Liver (tissue), 9 donors: ENCODE data around the gene NAE1. TPM values are rescaled to one million over a fixed set of nuclear protein-coding genes. Genes with fewer than 3 reads are reported as not detected.

Experiments used
- DNase-seq: peaks from one replicate; pipeline ENCODE4 v3.0.0-alpha.2; 2017; ENCODE audit warnings: low spot score
- H3K27ac ChIP-seq, 2 donors: one replicate each; pipeline ENCODE4 v1.7.0; 2013; ENCODE audit warnings: inconsistent platforms in 2 of 2, low read length in 2 of 2, control low read depth in 1 of 2, low read depth in 1 of 2, mild to moderate bottlenecking in 1 of 2
- H3K27me3 ChIP-seq, 4 donors: one replicate each; pipeline versions ENCODE4 v1.6.1 to v1.7.0; 2013; ENCODE audit warnings: low read length in 3 of 4, inconsistent platforms in 1 of 4, mild to moderate bottlenecking in 1 of 4, moderate library complexity in 1 of 4; ENCODE audit not compliant: control insufficient read depth in 4 of 4, insufficient read depth in 4 of 4
- H3K36me3 ChIP-seq, 4 donors: one replicate each; pipeline versions ENCODE4 v1.6.1 to v1.7.0; 2013; ENCODE audit warnings: low read length in 3 of 4, mild to moderate bottlenecking in 3 of 4, low read depth in 1 of 4, moderate library complexity in 1 of 4; ENCODE audit not compliant: control insufficient read depth in 4 of 4, insufficient read depth in 3 of 4
- H3K4me1 ChIP-seq, 4 donors: one replicate each; pipeline versions ENCODE4 v1.6.1 to v1.7.0; 2013; ENCODE audit warnings: low read length in 3 of 4, mild to moderate bottlenecking in 3 of 4, moderate library complexity in 1 of 4; ENCODE audit not compliant: control insufficient read depth in 4 of 4, insufficient read depth in 4 of 4
- H3K4me3 ChIP-seq, 3 donors: one replicate each; pipeline versions ENCODE4 v1.6.1 to v1.7.0; 2013; ENCODE audit warnings: low read length in 3 of 3, control low read depth in 1 of 3, low read depth in 1 of 3, mild to moderate bottlenecking in 1 of 3
- H3K9ac ChIP-seq, 2 donors: one replicate each; pipeline ENCODE4 v1.7.0; 2013; ENCODE audit warnings: low read length in 2 of 2, mild to moderate bottlenecking in 2 of 2, moderate library complexity in 2 of 2, control low read depth in 1 of 2, low read depth in 1 of 2
- H3K9me3 ChIP-seq, 4 donors: one replicate each; pipeline versions ENCODE4 v1.6.1 to v1.7.0; 2013; ENCODE audit warnings: low read length in 3 of 4; ENCODE audit not compliant: control insufficient read depth in 4 of 4
- EGR1 ChIP-seq, 2 donors: IDR thresholded peaks; 2 replicates each; pipeline ENCODE4 v1.6.1; 2016 to 2018; ENCODE audit warnings: antibody characterized with exemption in 2 of 2, low read depth in 2 of 2
- FOXA1 ChIP-seq: IDR thresholded peaks from 2 replicates; pipeline ENCODE4 v1.6.1; 2016; ENCODE audit warnings: antibody characterized with exemption
- GABPA ChIP-seq, 2 donors: IDR thresholded peaks in 1 of 2; conservative IDR thresholded peaks in 1 of 2; 2 replicates each; pipeline ENCODE4 v1.6.1; 2016; ENCODE audit warnings: antibody characterized with exemption in 2 of 2, mild to moderate bottlenecking in 1 of 2, moderate library complexity in 1 of 2
- HNF4A ChIP-seq, 2 donors: conservative IDR thresholded peaks; 2 replicates each; pipeline ENCODE4 v1.6.1; 2016; ENCODE audit warnings: antibody characterized with exemption in 2 of 2, mild to moderate bottlenecking in 2 of 2
- HNF4G ChIP-seq: IDR thresholded peaks from 2 replicates; pipeline ENCODE4 v1.6.1; 2016; ENCODE audit warnings: antibody characterized with exemption
- JUND ChIP-seq, 2 donors: IDR thresholded peaks; 2 replicates each; pipeline ENCODE4 v1.6.1; 2016; ENCODE audit warnings: antibody characterized with exemption in 2 of 2
- NR2F2 ChIP-seq: IDR thresholded peaks from 2 replicates; pipeline ENCODE4 v1.6.1; 2016; ENCODE audit warnings: antibody characterized with exemption
- RAD21 ChIP-seq, 2 donors: IDR thresholded peaks; 2 replicates each; pipeline ENCODE4 v1.6.1; 2016; ENCODE audit warnings: antibody characterized with exemption in 2 of 2, mild to moderate bottlenecking in 2 of 2
- RXRA ChIP-seq, 2 donors: IDR thresholded peaks; 2 replicates each; pipeline ENCODE4 v1.6.1; 2017 to 2018; ENCODE audit warnings: antibody characterized with exemption in 2 of 2, mild to moderate bottlenecking in 1 of 2
- SP1 ChIP-seq: IDR thresholded peaks from 2 replicates; pipeline ENCODE4 v1.6.1; 2018; ENCODE audit warnings: antibody characterized with exemption, mild to moderate bottlenecking
- TAF1 ChIP-seq: conservative IDR thresholded peaks from 2 replicates; pipeline ENCODE4 v1.6.1; 2016; ENCODE audit warnings: antibody characterized with exemption, mild to moderate bottlenecking
- YY1 ChIP-seq: IDR thresholded peaks from 2 replicates; pipeline ENCODE4 v1.6.1; 2016; ENCODE audit warnings: antibody characterized with exemption, mild to moderate bottlenecking
- WGBS: extraction: QIAGEN DNeasy Blood & Tissue Kit; methylation state at CpG from one replicate; pipeline ENCODE4 v1.1.7; 2013; 5-methylcytosine and 5-hydroxymethylcytosine counted together
- polyA plus RNA-seq, 2 donors: library from polyadenylated mRNA; stranded (reverse) in 1 of 2; unstranded in 1 of 2; fragments of 200-250 nt in 1 of 2; fragments of >200 nt in 1 of 2; fragmentation: Nextera tagmentation in 1 of 2; extraction: Ambion mirVana in 1 of 2; gene quantifications; one replicate each; pipeline versions ENCODE4 v1.2.1 to v1.2.3, GENCODE V29; 2013 to 2015
- total RNA-seq, 2 donors: library from RNA; depleted of rRNA; stranded (reverse); fragments of >200 nt; gene quantifications; one replicate each; pipeline ENCODE4 v1.2.3, GENCODE V29; 2014
- TF ChIP-seq, protein P1 (sequence below): IDR thresholded peaks from 2 replicates; pipeline ENCODE4 v1.6.1; 2016; ENCODE audit warnings: antibody characterized with exemption, mild to moderate bottlenecking
- TF ChIP-seq, protein P2 (sequence below): IDR thresholded peaks from 2 replicates; pipeline ENCODE4 v1.6.1; 2016; ENCODE audit warnings: antibody characterized with exemption
- TF ChIP-seq, protein P3 (sequence below): IDR thresholded peaks from 2 replicates; pipeline ENCODE4 v1.6.1; 2016; ENCODE audit warnings: antibody characterized with exemption
- TF ChIP-seq, protein P4 (sequence below): fragments of 150-350 bp; IDR thresholded peaks from 2 replicates; pipeline ENCODE4 v1.5.1; 2017; ENCODE audit warnings: improper control_type of control experiment, low read depth, low read length; ENCODE audit not compliant: missing input control
- TF ChIP-seq, protein P5 (sequence below): IDR thresholded peaks from 2 replicates; pipeline ENCODE4 v1.6.1; 2016; ENCODE audit warnings: antibody characterized with exemption
- donor health status: healthy.
- donor health status: healthy.
- donor health status: healthy.
- donor health status: healthy.
- donor health status: healthy.

Gene NAE1
- total and polyA plus RNA-seq, 4 donors = 12.3 to 26.4 (median 23.9) TPM

DNA sequence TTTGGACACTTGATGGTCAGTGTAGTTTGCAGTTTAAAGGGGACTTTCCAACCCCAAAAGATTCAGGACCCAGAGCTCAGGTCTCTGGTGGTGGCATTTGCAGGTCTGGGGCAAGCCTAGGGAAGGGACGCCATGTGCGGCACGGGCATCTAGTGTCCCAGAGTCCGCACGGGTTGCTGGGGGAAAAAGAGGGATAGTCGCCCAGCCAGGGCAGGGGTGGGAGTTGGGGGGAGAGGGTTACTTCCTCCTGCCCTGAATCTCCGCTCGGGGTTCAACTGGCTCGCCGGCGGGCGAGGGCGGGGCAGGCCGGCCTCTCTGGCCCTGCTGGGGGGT lies 13.2 kb upstream of the NAE1 start (continued):
- TF ChIP-seq NR2F2 (no peak), EGR1 (IDR thresholded peaks at IDR 0.05; ENCODE audit: low read depth in 2 of 2) (no peak), GABPA (IDR thresholded peaks at IDR 0.05 in 1 of 2, conservative IDR thresholded peaks at IDR 0.05 in 1 of 2) (no peak)
- TF ChIP-seq, protein P1, sequence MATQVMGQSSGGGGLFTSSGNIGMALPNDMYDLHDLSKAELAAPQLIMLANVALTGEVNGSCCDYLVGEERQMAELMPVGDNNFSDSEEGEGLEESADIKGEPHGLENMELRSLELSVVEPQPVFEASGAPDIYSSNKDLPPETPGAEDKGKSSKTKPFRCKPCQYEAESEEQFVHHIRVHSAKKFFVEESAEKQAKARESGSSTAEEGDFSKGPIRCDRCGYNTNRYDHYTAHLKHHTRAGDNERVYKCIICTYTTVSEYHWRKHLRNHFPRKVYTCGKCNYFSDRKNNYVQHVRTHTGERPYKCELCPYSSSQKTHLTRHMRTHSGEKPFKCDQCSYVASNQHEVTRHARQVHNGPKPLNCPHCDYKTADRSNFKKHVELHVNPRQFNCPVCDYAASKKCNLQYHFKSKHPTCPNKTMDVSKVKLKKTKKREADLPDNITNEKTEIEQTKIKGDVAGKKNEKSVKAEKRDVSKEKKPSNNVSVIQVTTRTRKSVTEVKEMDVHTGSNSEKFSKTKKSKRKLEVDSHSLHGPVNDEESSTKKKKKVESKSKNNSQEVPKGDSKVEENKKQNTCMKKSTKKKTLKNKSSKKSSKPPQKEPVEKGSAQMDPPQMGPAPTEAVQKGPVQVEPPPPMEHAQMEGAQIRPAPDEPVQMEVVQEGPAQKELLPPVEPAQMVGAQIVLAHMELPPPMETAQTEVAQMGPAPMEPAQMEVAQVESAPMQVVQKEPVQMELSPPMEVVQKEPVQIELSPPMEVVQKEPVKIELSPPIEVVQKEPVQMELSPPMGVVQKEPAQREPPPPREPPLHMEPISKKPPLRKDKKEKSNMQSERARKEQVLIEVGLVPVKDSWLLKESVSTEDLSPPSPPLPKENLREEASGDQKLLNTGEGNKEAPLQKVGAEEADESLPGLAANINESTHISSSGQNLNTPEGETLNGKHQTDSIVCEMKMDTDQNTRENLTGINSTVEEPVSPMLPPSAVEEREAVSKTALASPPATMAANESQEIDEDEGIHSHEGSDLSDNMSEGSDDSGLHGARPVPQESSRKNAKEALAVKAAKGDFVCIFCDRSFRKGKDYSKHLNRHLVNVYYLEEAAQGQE = no peak
- TF ChIP-seq, protein P2, sequence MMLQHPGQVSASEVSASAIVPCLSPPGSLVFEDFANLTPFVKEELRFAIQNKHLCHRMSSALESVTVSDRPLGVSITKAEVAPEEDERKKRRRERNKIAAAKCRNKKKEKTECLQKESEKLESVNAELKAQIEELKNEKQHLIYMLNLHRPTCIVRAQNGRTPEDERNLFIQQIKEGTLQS = no peak

DNA sequence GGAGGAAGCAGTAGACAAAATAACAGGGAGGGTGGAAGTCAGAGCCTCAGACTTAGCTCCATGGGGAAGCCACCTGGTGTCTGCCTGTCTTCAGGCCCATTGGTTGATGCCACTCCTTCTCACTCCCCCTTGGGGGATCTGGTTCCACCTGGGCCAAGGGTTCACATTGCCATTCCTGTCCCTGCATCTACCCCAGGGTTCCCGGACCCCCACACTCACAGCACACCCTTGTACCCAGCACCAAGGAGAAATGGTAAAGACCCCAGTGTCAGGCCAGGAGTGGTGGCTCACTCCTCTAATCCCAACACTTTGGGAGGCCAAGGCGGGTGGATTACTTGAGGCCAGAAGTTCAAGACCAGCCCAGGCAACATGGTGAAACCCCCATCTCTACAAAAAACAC lies 12.4 kb upstream of the NAE1 start:
- H3K27me3 ChIP-seq = peaks cover 2 to 5% (median 4%) of the 10 kb centered on the region in 4 donors
- no peak overlapping the region for H3K4me3 ChIP-seq
- H3K9me3 ChIP-seq = no peaks in the 10 kb centered on the region
- no peak overlapping the region for H3K9ac ChIP-seq
- TF ChIP-seq EGR1 (IDR thresholded peaks at IDR 0.05; ENCODE audit: low read depth in 2 of 2) (no peak), JUND (IDR thresholded peaks at IDR 0.05) (no peak), HNF4A (conservative IDR thresholded peaks at IDR 0.05) (no peak), NR2F2 (no peak), GABPA (IDR thresholded peaks at IDR 0.05 in 1 of 2, conservative IDR thresholded peaks at IDR 0.05 in 1 of 2) (no peak), RXRA (IDR thresholded peaks at IDR 0.05) (no peak), RAD21 (IDR thresholded peaks at IDR 0.05) (no peak), YY1 (no peak), SP1 (no peak), HNF4G (no peak), FOXA1 (no peak), TAF1 (no peak)
- TF ChIP-seq, protein P3, sequence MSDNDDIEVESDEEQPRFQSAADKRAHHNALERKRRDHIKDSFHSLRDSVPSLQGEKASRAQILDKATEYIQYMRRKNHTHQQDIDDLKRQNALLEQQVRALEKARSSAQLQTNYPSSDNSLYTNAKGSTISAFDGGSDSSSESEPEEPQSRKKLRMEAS = no peak
- TF ChIP-seq, protein P4, sequence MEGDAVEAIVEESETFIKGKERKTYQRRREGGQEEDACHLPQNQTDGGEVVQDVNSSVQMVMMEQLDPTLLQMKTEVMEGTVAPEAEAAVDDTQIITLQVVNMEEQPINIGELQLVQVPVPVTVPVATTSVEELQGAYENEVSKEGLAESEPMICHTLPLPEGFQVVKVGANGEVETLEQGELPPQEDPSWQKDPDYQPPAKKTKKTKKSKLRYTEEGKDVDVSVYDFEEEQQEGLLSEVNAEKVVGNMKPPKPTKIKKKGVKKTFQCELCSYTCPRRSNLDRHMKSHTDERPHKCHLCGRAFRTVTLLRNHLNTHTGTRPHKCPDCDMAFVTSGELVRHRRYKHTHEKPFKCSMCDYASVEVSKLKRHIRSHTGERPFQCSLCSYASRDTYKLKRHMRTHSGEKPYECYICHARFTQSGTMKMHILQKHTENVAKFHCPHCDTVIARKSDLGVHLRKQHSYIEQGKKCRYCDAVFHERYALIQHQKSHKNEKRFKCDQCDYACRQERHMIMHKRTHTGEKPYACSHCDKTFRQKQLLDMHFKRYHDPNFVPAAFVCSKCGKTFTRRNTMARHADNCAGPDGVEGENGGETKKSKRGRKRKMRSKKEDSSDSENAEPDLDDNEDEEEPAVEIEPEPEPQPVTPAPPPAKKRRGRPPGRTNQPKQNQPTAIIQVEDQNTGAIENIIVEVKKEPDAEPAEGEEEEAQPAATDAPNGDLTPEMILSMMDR = no peak
- TF ChIP-seq, protein P5, sequence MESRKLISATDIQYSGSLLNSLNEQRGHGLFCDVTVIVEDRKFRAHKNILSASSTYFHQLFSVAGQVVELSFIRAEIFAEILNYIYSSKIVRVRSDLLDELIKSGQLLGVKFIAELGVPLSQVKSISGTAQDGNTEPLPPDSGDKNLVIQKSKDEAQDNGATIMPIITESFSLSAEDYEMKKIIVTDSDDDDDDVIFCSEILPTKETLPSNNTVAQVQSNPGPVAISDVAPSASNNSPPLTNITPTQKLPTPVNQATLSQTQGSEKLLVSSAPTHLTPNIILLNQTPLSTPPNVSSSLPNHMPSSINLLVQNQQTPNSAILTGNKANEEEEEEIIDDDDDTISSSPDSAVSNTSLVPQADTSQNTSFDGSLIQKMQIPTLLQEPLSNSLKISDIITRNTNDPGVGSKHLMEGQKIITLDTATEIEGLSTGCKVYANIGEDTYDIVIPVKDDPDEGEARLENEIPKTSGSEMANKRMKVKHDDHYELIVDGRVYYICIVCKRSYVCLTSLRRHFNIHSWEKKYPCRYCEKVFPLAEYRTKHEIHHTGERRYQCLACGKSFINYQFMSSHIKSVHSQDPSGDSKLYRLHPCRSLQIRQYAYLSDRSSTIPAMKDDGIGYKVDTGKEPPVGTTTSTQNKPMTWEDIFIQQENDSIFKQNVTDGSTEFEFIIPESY = no peak
- TF ChIP-seq, protein P2 = no peak
- TF ChIP-seq, protein P1 = no peak
- H3K4me1 ChIP-seq = peaks cover 5 to 9% (median 8%) of the 10 kb centered on the region in 4 donors
- WGBS = 96% methylated on average over 2 of the region's 2 CpGs
- H3K27ac ChIP-seq = no peak overlapping the region
- no peaks in the 10 kb centered on the region for H3K36me3 ChIP-seq
- DNase-seq = no peak
